ENCODE results near the gene GFOD2. TPM values are rescaled to one million over a fixed set of nuclear protein-coding genes. Genes with fewer than 3 reads are reported as not detected.

GFOD2 gene
- total RNA-seq, 1 donor = 11.9 TPM

- no peak for DNase-seq (ENCODE audit: low read depth)
- no peak overlapping the region for H3K4me3 ChIP-seq (ENCODE audit: low read depth, low read length)
- TF ChIP-seq, protein P1, sequence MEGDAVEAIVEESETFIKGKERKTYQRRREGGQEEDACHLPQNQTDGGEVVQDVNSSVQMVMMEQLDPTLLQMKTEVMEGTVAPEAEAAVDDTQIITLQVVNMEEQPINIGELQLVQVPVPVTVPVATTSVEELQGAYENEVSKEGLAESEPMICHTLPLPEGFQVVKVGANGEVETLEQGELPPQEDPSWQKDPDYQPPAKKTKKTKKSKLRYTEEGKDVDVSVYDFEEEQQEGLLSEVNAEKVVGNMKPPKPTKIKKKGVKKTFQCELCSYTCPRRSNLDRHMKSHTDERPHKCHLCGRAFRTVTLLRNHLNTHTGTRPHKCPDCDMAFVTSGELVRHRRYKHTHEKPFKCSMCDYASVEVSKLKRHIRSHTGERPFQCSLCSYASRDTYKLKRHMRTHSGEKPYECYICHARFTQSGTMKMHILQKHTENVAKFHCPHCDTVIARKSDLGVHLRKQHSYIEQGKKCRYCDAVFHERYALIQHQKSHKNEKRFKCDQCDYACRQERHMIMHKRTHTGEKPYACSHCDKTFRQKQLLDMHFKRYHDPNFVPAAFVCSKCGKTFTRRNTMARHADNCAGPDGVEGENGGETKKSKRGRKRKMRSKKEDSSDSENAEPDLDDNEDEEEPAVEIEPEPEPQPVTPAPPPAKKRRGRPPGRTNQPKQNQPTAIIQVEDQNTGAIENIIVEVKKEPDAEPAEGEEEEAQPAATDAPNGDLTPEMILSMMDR (IDR thresholded peaks at IDR 0.05; ENCODE audit: insufficient read depth, low read length) = no peak
Measured at GRCh38 chr16:67674851-67675578, 44.1 kb downstream of the GFOD2 start.

GRCh38 chr16:67673712-67674580, 45.2 kb downstream of the GFOD2 start:
- no peak overlapping the region for H3K4me3 ChIP-seq (ENCODE audit: low read depth, low read length)
- no peak for DNase-seq (ENCODE audit: low read depth)

GRCh38 chr16:67672739-67673662, 46.1 kb downstream of the GFOD2 start:
- H3K4me3 ChIP-seq (ENCODE audit: low read depth, low read length) = no peak overlapping the region
- TF ChIP-seq, protein P1 (IDR thresholded peaks at IDR 0.05; ENCODE audit: insufficient read depth, low read length) = peak; percentile 83
- peak; percentile 71 for DNase-seq (ENCODE audit: low read depth)

More at GRCh38 chr16:67673712-67674580, 45.2 kb downstream of the GFOD2 start:
- TF ChIP-seq, protein P1 (IDR thresholded peaks at IDR 0.05; ENCODE audit: insufficient read depth, low read length) = no peak

GRCh38 chr16:67672306-67672705, 46.8 kb downstream of the GFOD2 start:
- no peak for DNase-seq (ENCODE audit: low read depth)
- H3K4me3 ChIP-seq (ENCODE audit: low read depth, low read length) = no peak overlapping the region
- TF ChIP-seq, protein P1 (IDR thresholded peaks at IDR 0.05; ENCODE audit: insufficient read depth, low read length) = no peak

DNA sequence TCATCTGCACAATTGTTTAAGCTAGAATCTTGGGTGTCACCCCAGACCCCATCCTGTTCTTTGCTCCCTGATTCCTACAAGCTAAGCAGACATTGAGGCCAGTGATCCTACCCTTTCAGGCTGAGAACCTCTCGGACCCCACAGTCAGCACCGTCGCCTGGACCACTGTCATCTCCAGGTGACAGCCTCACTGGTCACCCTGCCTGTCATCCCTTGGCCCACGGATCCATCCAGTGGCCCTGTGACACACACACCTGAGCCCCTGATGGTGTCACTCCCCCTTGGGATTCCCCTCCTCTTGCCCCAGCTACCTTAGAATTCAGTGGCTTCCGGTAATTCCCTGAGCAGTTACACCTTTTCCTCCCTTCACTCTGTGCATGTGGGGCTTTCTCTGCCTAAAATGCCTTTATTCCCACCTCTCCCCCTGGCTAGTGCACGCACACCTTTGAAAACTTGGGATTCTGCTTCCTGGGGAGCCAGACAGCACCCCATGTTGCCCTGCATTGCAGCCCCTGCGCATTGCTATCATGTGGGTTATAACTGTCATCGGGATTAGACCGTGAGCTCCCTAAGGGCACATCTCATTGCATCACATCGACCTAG, 49.5 kb downstream of the GFOD2 start:
- TF ChIP-seq, protein P1 (IDR thresholded peaks at IDR 0.05; ENCODE audit: insufficient read depth, low read length) = no peak
- H3K4me3 ChIP-seq (ENCODE audit: low read depth, low read length) = no peak overlapping the region
- DNase-seq (ENCODE audit: low read depth) = no peak
